Vagina (tissue), 2 donors: ENCODE results near the gene USP20. TPM values are rescaled to one million over a fixed set of nuclear protein-coding genes. Genes with fewer than 3 reads are reported as not detected.
A peak's percentile ranks its signal among the peaks of the same experiment; 100 is the strongest.
"Not testable (repeated sequence)": the region's sequence is repeated elsewhere in the genome, so short reads cannot be mapped to it uniquely, and the experiment has no call there.

Experiments used
- DNase-seq, 2 donors: peaks; one replicate each; pipeline ENCODE4 v3.0.0-alpha.2; 2017; ENCODE audit errors: extremely low spot score in 2 of 2
- H3K27ac ChIP-seq: fragments of 200-600 bp; sonication (generic); one replicate; pipeline ENCODE4 v1.5.1; 2019
- H3K27me3 ChIP-seq: fragments of 200-600 bp; sonication (generic); one replicate; pipeline ENCODE4 v1.5.1; 2019
- H3K36me3 ChIP-seq, 2 donors: fragments of 200-600 bp; sonication (generic); one replicate each; pipeline ENCODE4 v1.5.1; 2017 to 2019
- H3K4me1 ChIP-seq: fragments of 200-600 bp; sonication (generic); one replicate; pipeline ENCODE4 v1.5.1; 2019
- H3K4me3 ChIP-seq, 2 donors: fragments of 200-600 bp; sonication (generic); 1 replicate in 1 of 2; 2 replicates in 1 of 2; pipeline ENCODE4 v1.5.1; 2016 to 2019
- H3K9me3 ChIP-seq: fragments of 200-600 bp; sonication (generic); one replicate; pipeline ENCODE4 v1.5.1; 2019
- POLR2A ChIP-seq, 2 donors: fragments of 450-650 bp; IDR thresholded peaks; one replicate each; pipeline ENCODE4 v1.6.1; 2017; ENCODE audit warnings: antibody characterized with exemption in 2 of 2, mild to moderate bottlenecking in 2 of 2, moderate library complexity in 2 of 2
- POLR2AphosphoS5 ChIP-seq, 2 donors: sonication (generic); formaldehyde crosslinking; IDR thresholded peaks; one replicate each; pipeline ENCODE4 v1.9.0; 2017; ENCODE audit warnings: antibody characterized with exemption in 2 of 2, mild to moderate bottlenecking in 2 of 2, low read depth in 1 of 2; ENCODE audit not compliant: insufficient read depth in 1 of 2
- intact Hi-C: fragments of 100-400 bp; cut with DNase I; formaldehyde crosslinking; loops from one replicate; pipeline ENCODE4 v1.15.1; 2023
- total RNA-seq: library from RNA; depleted of rRNA; stranded (reverse); fragments of >200 nt; gene quantifications from one replicate; pipeline ENCODE4 v1.2.3, GENCODE V29; 2016
- TF ChIP-seq, protein P1 (sequence below), 3 experiments: fragments of 450-650 bp in 2 of 3; fragments of 200-600 bp in 1 of 3; sonication (generic) in 1 of 3; IDR thresholded peaks; one replicate each; pipeline ENCODE4 v1.5.1; 2017 to 2019; ENCODE audit warnings: antibody characterized with exemption in 3 of 3, mild to moderate bottlenecking in 2 of 3, moderate library complexity in 2 of 3

USP20 gene
- total RNA-seq: 29.5 TPM

DNA sequence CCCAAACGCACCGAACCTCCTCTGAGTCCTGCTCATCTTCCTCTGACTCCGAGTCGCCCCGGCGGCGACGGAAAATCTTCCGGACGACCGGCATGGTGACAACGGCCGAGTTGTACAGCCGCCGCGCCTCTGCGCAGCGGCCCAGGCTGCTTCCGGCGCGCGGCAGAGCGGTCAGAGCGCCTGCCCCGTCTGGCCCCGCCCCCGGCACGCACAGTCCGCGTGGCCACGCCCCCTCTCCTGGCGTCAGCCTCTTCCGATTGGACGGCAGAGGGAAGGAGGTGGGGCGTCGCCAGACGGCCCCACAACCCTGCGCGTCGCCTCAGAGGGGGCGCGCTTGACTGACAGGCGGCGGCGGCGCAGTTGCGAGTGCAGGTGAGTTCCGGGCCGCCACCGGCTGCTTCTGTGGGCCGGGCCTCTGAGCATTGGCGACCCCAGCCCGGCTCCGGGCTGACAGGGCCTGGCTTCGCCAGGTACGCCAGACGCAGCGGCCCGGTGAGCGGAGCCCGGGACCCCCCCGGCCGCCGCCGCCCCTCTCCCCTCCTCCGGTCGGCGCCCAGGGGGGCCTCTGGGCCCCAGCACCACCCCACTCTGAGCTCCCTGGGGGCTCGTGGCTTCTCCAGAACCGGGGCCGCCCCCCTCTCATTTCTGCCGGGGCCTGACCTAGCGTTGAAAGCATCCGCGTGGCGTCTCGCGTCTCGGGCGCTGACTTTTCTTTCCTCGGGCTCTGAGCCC, at the start of gene USP20, which contains the start of gene C9orf78:
TSS of gene USP20 (plus strand) at position 331 of the 732 bp plus-strand sequence. CDS start 17,098 bp downstream, outside the sequence.
TSS of gene C9orf78 (minus strand) at position 148 of the 732 bp plus-strand sequence. CDS start at position 94, 54 bp downstream.
- Histone ChIP-seq H3K27ac (peak within 1 kb of the TSS; percentile 87), H3K4me3 (peak within 1 kb of the TSS; percentile 91 to 95), H3K4me1 (peaks cover 56% of the 10 kb centered on the region), H3K36me3 (peaks cover 0 to 31% of the 10 kb centered on the region in 2 donors), H3K27me3 (no peaks in the 10 kb centered on the region), H3K9me3 (no peaks in the 10 kb centered on the region)
- DNase-seq: no peak
- TF ChIP-seq POLR2AphosphoS5 (IDR thresholded peaks at IDR 0.05; ENCODE audit: insufficient read depth in 1 of 2, low read depth in 1 of 2): peak in 1 of 2 donors; percentile 93
- TF ChIP-seq, protein P1, sequence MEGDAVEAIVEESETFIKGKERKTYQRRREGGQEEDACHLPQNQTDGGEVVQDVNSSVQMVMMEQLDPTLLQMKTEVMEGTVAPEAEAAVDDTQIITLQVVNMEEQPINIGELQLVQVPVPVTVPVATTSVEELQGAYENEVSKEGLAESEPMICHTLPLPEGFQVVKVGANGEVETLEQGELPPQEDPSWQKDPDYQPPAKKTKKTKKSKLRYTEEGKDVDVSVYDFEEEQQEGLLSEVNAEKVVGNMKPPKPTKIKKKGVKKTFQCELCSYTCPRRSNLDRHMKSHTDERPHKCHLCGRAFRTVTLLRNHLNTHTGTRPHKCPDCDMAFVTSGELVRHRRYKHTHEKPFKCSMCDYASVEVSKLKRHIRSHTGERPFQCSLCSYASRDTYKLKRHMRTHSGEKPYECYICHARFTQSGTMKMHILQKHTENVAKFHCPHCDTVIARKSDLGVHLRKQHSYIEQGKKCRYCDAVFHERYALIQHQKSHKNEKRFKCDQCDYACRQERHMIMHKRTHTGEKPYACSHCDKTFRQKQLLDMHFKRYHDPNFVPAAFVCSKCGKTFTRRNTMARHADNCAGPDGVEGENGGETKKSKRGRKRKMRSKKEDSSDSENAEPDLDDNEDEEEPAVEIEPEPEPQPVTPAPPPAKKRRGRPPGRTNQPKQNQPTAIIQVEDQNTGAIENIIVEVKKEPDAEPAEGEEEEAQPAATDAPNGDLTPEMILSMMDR (IDR thresholded peaks at IDR 0.05): no peak
- peak in 1 of 2 donors; percentile 76 for TF ChIP-seq POLR2A (IDR thresholded peaks at IDR 0.05)
- intact Hi-C loops: no loop called here

DNA sequence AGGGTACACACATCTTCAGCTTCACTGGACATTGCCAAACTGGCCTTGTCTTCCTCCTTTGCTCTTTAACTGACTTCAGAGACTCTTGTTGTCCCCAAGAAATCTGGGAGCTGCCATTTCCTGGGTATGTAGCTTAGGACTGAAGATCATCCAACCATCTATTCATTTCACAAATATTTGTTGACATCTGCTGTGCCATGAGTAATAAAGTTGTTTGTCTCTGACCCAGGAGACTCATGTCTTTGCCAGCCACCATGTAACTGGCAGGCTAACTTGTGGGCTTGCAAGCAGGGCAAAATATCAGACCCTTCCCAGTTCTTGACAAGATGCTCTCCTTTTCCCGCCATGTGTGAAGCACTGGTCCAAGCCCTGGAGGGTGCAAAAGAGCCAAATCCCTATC, 49.4 kb upstream of the USP20 start:
- intact Hi-C loops: no loop called here
- Histone ChIP-seq H3K27me3 (no peaks in the 10 kb centered on the region), H3K9me3 (no peaks in the 10 kb centered on the region), H3K4me1 (no peaks in the 10 kb centered on the region), H3K27ac (no peak overlapping the region), H3K36me3 (no peaks in the 10 kb centered on the region), H3K4me3 (no peak overlapping the region)
- DNase-seq: no peak
- TF ChIP-seq, protein P1 (IDR thresholded peaks at IDR 0.05): no peak
- TF ChIP-seq POLR2AphosphoS5 (IDR thresholded peaks at IDR 0.05; ENCODE audit: insufficient read depth in 1 of 2, low read depth in 1 of 2) (no peak), POLR2A (IDR thresholded peaks at IDR 0.05) (no peak)

DNA sequence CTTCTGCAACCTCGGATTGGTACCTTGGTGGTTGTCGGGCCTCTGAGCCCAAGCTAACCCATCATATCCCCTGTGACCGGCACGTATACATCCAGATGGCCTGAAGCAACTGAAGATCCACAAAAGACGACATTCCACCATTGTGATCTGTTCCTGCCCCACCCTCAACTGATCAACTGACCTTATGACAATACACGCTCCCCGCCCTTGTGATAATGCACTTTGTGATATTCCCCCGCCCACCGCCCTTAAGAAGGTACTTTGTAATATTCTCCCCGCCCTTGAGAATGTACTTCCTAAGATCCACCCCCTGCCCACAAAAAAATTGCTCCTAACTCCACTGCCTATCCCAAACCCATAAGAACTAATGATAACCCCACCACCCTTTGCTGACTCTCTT, 48.8 kb upstream of the USP20 start:
- no peaks in the 10 kb centered on the region for H3K9me3 ChIP-seq
- intact Hi-C loops: no loop called here
- H3K27ac ChIP-seq: no peak overlapping the region
- TF ChIP-seq POLR2AphosphoS5 (IDR thresholded peaks at IDR 0.05; ENCODE audit: insufficient read depth in 1 of 2, low read depth in 1 of 2) (no peak), POLR2A (IDR thresholded peaks at IDR 0.05) (no peak)
- TF ChIP-seq, protein P1 (IDR thresholded peaks at IDR 0.05): no peak
- no peaks in the 10 kb centered on the region for H3K27me3 ChIP-seq
- H3K4me3 ChIP-seq: no peak overlapping the region
- DNase-seq: no peak
- H3K4me1 ChIP-seq: no peaks in the 10 kb centered on the region
- H3K36me3 ChIP-seq: no peaks in the 10 kb centered on the region

DNA sequence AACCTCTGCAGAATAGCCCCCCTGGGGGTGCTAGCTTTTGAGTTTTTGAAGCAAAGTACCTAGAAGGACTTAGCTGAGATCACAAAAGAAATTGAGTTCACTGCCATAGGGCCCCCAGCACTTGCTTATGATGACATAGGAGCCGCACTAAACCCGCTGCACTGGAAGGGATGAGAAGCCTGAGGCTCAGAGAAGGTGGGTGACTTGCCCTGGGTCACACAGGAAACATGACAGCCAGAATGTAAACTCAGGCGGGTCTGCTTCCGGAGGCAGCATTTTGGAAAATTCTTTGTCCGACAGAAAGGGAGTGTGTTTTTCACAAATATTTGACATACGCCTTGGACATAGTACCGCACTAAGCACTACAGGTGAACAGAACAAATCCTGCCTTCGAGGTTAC, 40.7 kb upstream of the USP20 start:
- no peak for TF ChIP-seq POLR2AphosphoS5 (IDR thresholded peaks at IDR 0.05; ENCODE audit: insufficient read depth in 1 of 2, low read depth in 1 of 2)
- TF ChIP-seq POLR2A (IDR thresholded peaks at IDR 0.05): no peak
- TF ChIP-seq, protein P1 (IDR thresholded peaks at IDR 0.05): no peak
- H3K4me3 ChIP-seq: no peak overlapping the region
- H3K9me3 ChIP-seq: no peaks in the 10 kb centered on the region
- H3K36me3 ChIP-seq: no peaks in the 10 kb centered on the region
- no peak overlapping the region for H3K27ac ChIP-seq
- H3K27me3 ChIP-seq: no peaks in the 10 kb centered on the region
- no peaks in the 10 kb centered on the region for H3K4me1 ChIP-seq
- no peak for DNase-seq
- intact Hi-C loops: no loop called here

DNA sequence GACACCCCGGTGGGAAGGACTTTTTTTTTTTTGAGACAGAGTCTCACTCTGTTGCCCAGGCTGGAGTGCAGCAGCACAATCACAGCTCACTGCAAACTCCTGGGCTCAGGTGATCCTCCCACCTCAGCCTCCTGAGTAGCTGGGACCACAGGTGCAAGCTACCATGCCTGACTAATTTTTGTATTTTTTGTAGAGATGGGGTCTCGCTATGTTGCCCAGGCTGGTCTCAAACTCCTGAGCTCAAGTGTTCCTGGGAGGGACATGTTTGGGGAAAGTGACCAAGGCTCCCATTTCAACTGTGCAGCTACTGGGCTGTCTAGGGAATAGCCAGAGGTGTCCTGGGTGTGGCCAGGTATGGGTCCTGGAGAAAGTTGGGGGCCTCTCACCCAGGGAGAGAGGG, 39.2 kb upstream of the USP20 start:
- H3K4me3 ChIP-seq, H3K27ac ChIP-seq, H3K36me3 ChIP-seq, H3K9me3 ChIP-seq, intact Hi-C loops, H3K27me3 ChIP-seq, DNase-seq, H3K4me1 ChIP-seq: not testable (repeated sequence)
